ENCODE measurements around the gene CDC20B.
"Not testable (repeated sequence)": the region's sequence is repeated elsewhere in the genome, so short reads cannot be mapped to it uniquely, and the experiment has no call there.

Gene CDC20B

GRCh38 chr5:55104946-55105701 is 67.9 kb downstream of the CDC20B start:
- no peak for DNase-seq (ENCODE audit: low read depth in 1 of 2, low spot score in 1 of 2)

- no peak for DNase-seq (ENCODE audit: low read depth in 1 of 2, low spot score in 1 of 2)
Observed at GRCh38 chr5:55104036-55104772, 68.8 kb downstream of the CDC20B start.

GRCh38 chr5:55102348-55102747 is 70.6 kb downstream of the CDC20B start, which contains the start of gene GZMA:
Gene GZMA (plus strand): TSS chr5:55102646. CDS start chr5:55102683, 37 bp downstream.
- no peak for DNase-seq (ENCODE audit: low read depth in 1 of 2, low spot score in 1 of 2)

GRCh38 chr5:55101556-55102276 is 71.3 kb downstream of the CDC20B start:
- no peak for DNase-seq (ENCODE audit: low read depth in 1 of 2, low spot score in 1 of 2)

- not testable (repeated sequence) for DNase-seq (ENCODE audit: low read depth in 1 of 2, low spot score in 1 of 2)
Observed at GRCh38 chr5:55101148-55101547, 71.8 kb downstream of the CDC20B start.

- DNase-seq (ENCODE audit: low read depth in 1 of 2, low spot score in 1 of 2), result peak in 1 of 2 donors; percentile 27
Observed at GRCh38 chr5:55096861-55097260, 76.1 kb downstream of the CDC20B start.

GRCh38 chr5:55096182-55096581 is 76.8 kb downstream of the CDC20B start:
- DNase-seq (ENCODE audit: low read depth in 1 of 2, low spot score in 1 of 2), result no peak

GRCh38 chr5:55091011-55091410 is 82.0 kb downstream of the CDC20B start:
- DNase-seq (ENCODE audit: low read depth in 1 of 2, low spot score in 1 of 2), result not testable (repeated sequence)

GRCh38 chr5:55089301-55089700 is 83.7 kb downstream of the CDC20B start:
- DNase-seq (ENCODE audit: low read depth in 1 of 2, low spot score in 1 of 2), result not testable (repeated sequence)

- no peak for DNase-seq (ENCODE audit: low read depth in 1 of 2, low spot score in 1 of 2)
Observed at GRCh38 chr5:55081541-55081940, 91.4 kb downstream of the CDC20B start.

GRCh38 chr5:55073211-55073610 is 99.8 kb downstream of the CDC20B start:
- no peak for DNase-seq (ENCODE audit: low read depth in 1 of 2, low spot score in 1 of 2)

- no peak for DNase-seq (ENCODE audit: low read depth in 1 of 2, low spot score in 1 of 2)
Observed at GRCh38 chr5:55072666-55073065, 100.3 kb downstream of the CDC20B start.

GRCh38 chr5:55071413-55071812 is 101.6 kb downstream of the CDC20B start:
- no peak for DNase-seq (ENCODE audit: low read depth in 1 of 2, low spot score in 1 of 2)

GRCh38 chr5:55070968-55071367 is 102.0 kb downstream of the CDC20B start:
- DNase-seq (ENCODE audit: low read depth in 1 of 2, low spot score in 1 of 2), result no peak

- DNase-seq (ENCODE audit: low read depth in 1 of 2, low spot score in 1 of 2), result no peak
Observed at GRCh38 chr5:55066277-55066676, 106.7 kb downstream of the CDC20B start.

GRCh38 chr5:55064523-55064922 is 108.5 kb downstream of the CDC20B start:
- no peak for DNase-seq (ENCODE audit: low read depth in 1 of 2, low spot score in 1 of 2)

- DNase-seq (ENCODE audit: low read depth in 1 of 2, low spot score in 1 of 2), result no peak
Observed at GRCh38 chr5:55063899-55064298, 109.1 kb downstream of the CDC20B start.

- no peak for DNase-seq (ENCODE audit: low read depth in 1 of 2, low spot score in 1 of 2)
Observed at GRCh38 chr5:55063220-55063863, 109.6 kb downstream of the CDC20B start.

All from activated T-helper 1 cell treated with anti-CD3 and anti-CD28 coated beads, Interleukin-2, amount 50 U/mL, for 16 hours (primary cell).